Skin of body (tissue), 2 donors: ENCODE measurements around the gene TRIM10. TPM values are rescaled to one million over a fixed set of nuclear protein-coding genes. Genes with fewer than 3 reads are reported as not detected.
A peak's percentile ranks its signal among the peaks of the same experiment; 100 is the strongest.
"Not testable (repeated sequence)": the region's sequence is repeated elsewhere in the genome, so short reads cannot be mapped to it uniquely, and the experiment has no call there.

Experiments
- DNase-seq: peaks from one replicate; lab custom pipeline; 2025; lab: John Stamatoyannopoulos, UW
- total RNA-seq: library from RNA; depleted of rRNA; stranded (reverse); fragments of >200 nt; gene quantifications from one replicate; pipeline ENCODE4 v1.2.3, GENCODE V29; 2014

TRIM10 gene
- total RNA-seq, 1 donor from 2014 or later, result 2.2 TPM

DNA sequence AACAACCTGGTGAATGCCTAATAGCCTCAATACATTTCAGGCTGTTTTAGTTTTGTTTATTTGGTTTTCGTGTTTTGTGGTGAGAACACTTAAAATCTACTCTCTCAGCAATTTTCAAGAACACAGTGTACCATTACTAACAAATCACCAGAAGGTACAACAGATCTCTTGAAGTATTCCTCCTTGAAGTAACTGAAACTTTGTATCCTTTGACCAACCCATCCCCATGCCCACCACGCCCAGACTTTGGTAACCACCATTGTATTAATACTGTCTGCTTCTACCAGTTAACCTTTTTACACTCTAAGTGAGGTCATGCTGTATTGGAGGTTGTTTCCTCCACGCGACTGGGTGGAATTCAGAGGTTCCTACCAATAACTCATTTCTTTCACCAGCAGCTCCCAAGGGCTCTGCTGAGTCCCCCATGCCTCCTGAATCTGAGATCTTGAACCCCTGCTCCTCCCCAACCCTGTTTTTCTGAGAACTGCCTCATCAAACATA, 30.8 kb downstream of the TRIM10 start:
- DNase-seq, result no peak

DNA sequence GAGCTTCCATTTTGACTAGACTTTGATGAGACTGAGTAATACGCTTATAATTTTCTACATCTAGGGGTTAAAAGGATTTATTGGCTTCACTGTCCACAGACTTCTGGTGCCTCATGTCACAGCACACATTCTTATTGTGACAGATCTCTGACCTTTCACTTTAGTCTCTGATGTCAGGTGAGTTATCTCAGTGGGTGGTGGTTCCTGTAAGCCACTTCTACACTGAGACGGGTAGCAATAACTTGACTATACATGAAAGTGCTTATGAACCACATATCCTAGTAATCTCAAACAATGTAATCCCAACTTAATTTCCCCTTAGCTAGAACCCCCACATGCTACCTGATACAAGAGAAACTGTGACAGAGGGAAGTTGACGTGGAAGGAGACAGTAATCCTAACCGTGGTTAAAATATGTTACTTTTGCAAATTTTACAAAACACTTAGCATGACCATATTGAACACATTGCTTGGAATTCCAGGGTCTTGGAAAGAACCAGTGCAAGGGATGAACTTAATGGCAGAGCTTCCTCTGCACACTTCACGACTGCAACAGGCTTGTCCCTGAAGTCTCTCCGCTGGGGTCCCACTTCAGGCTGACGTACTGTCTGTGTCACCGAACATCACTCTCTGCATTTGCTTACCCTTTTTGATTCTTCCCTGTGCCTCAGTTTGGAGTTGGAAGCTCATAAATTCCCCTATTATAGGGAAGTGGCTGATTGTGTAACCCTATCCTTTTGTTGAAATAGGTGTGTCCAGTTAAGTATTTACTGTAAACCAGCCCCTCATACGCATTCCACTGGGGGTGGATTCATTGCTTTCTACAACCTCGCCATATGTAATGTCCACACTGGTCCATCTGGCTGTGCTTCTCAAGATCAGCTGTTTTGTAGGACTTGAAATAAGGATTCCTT, 31.5 kb downstream of the TRIM10 start:
- no peak for DNase-seq

DNA sequence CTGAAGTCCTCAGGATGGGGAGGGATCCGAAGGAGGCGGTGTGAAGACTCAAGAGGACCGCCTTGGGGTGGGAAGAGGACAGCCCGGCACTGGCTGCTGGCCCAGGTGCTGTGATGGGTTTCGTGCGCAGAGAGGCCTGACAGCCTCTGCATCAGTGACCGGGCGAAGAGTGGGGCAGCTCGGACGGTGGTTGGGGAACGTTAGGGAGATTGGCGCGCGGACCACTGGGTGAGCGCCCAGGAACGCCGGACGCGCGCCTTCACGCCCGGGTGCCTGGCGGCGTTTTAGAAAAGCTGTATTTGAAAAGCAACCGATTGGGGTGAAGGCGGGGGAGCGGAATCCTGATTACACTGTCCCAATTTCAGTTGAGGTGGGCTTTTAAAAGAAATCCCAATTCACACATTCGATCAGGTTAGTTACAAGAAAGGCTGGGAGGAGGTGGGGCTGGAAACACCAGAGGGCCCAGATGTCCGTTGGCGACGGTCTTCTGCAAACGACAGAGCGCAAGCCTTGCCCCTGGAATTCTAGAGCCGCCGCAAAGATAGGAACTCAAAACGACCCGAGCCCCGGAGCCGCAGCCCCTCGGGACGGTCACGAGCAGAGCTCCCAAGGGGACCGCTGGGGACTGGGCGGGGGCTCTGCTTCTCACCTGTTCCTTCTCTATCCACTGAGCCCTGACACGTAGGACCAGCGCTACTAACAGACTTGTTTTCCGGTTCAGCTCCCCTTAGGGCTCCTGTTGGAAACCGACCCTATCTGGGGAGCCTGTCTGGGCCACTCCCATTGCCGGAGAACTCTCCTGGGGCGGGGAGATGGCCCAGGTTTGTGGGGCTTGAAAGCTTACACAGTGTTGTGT, 33.5 kb downstream of the TRIM10 start:
- no peak for DNase-seq

DNA sequence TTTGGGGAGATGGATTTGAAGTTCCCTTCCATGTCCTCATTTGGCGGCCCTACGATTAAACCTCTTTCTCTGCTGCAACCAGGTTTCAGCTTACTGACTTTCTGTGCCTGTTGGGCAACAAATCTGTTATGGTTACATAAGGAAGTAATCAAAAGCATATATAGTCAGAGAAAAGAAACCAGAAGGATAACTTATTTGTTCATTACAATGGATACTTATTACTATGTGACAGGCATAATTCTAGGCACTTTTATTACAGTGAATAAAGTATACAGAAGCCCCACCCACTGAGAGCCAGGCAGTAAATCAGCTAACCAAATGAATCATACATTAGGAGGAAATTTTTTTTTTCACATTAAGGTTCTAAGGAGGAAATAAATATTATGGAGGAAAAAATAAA, 38.5 kb downstream of the TRIM10 start:
- no peak for DNase-seq

- no peak for DNase-seq
Observed at GRCh38 chr6:30121446-30122366, 39.3 kb downstream of the TRIM10 start.

DNA sequence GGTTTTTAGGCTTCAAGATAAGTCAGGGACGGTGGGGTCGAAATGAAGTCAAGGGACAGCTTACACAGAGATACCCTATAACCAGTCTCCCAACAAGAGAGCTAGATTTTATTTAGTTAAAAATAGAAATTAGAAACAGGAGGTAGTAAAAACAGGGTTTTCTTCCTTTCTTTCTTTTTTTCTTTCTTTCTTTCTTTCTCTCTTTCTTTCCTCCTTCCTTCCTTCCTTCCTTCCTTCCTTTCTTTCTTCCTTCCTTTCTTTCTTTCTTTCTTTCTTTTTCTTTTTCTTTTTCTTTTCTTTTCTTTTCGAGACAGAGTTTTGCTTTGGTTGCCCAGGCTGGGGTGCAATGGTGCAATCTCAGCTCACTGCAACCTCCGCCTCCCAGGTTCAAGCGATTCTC, 42.3 kb downstream of the TRIM10 start:
- DNase-seq, result not testable (repeated sequence)

DNA sequence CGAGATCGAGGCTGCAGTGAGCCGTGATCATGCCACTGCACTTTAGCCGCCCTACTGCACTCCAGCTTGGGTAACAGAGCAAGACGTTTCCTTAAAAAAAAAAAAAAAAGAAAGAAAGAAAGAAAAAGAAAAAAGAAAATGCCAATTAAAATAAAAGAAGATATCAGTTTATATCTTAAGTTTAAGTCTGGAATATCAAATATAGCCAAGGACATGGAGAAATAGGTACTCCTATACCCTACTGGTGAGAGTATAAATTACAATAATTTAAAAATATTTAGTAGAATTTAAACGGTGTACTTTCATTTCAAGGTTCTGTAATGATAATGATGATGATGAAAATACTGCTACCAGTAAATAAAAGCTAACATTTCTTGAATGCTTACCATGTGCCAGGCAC, 44.3 kb downstream of the TRIM10 start:
- DNase-seq, result no peak

DNA sequence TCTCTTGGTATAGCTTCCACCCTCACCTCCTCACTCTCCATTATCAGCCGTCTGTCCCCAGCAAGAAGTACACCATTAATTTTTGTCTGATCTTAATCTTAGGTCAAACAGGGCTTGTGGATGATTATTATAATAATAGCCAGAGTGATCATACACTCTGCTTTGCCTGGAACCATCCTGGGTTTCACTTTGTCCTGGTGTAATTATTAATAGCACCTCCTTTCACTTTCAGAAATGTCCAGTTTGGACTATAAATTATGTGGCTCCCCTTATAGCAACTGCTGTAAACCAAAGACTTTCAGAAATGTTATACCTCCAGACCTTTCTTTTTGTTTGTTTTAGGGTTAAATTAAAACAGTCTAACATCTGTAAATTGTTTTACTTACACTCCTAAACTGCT, 47.2 kb downstream of the TRIM10 start:
- DNase-seq, result no peak

GRCh38 chr6:30113003-30113759, 47.8 kb downstream of the TRIM10 start, which contains the start of gene TRIM31:
Gene TRIM31, minus strand, starts transcription at chr6:30113090. Its CDS starts 285 bp downstream, at chr6:30112805.
- DNase-seq, result no peak

GRCh38 chr6:30112402-30112994, 48.5 kb downstream of the TRIM10 start:
- DNase-seq, result no peak

- no peak for DNase-seq
Observed at GRCh38 chr6:30111266-30111856, 49.6 kb downstream of the TRIM10 start.

- no peak for DNase-seq
Observed at GRCh38 chr6:30104661-30105060, 56.4 kb downstream of the TRIM10 start.

GRCh38 chr6:30103872-30104179, 57.2 kb downstream of the TRIM10 start:
- no peak for DNase-seq

- peak; percentile 55 for DNase-seq
Observed at GRCh38 chr6:30102970-30103871, 57.8 kb downstream of the TRIM10 start.

DNA sequence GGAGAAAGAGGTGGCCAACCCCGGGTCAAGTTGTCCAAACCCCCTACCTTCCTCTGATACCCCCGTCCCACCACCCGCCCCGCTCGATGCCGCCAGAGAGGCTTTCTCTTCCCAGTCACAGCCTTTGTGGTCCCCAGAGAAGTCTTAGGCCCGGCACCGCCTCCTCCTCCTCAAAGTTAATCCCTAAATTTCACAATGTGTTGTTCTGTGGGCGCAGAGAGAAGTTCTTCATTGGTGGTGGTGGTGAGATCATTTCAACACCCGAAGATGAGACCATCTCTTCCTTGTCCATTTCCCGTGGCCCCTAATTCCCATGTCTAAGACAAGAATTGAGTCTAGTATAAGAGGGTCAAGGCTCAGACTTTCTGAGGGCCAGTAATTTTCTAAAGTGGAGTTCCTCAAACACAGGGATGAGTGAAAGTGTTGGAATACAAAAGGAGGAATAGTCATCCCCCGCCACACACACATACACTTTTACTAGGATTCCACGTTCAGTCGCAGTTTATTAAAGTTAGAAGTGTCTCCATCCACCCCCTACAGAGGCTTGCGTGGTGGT, 58.5 kb downstream of the TRIM10 start:
- no peak for DNase-seq
